Activated CD4-positive, alpha-beta memory T cell treated with anti-CD3 and anti-CD28 coated beads for 36 hours (primary cell): ENCODE results near the gene MTURN. TPM values are rescaled to one million over a fixed set of nuclear protein-coding genes. Genes with fewer than 3 reads are reported as not detected.

Experiments
- CTCF ChIA-PET: fragments of 350-600 bp; sonication (Branson Sonifier 250); formaldehyde crosslinking; loops from one replicate; lab custom pipeline; 2021; ENCODE audit warnings: antibody characterized with exemption, inconsistent platforms; lab: Charles Lee
- POLR2A ChIA-PET: fragments of 350-600 bp; sonication (Branson Sonifier 250); formaldehyde crosslinking; loops from one replicate; lab custom pipeline; 2021; ENCODE audit warnings: antibody characterized with exemption; lab: Charles Lee
- DNase-seq: peaks from one replicate; pipeline ENCODE4 v3.0.0-alpha.2; 2020
- H3K27ac Mint-ChIP-seq: one replicate; pipeline ENCODE4 v1.8.0; 2021; ENCODE audit warnings: mixed read lengths
- H3K27me3 Mint-ChIP-seq: one replicate; pipeline ENCODE4 v1.8.0; 2021; ENCODE audit warnings: mixed read lengths
- H3K36me3 Mint-ChIP-seq: one replicate; pipeline ENCODE4 v1.8.0; 2021; ENCODE audit warnings: mixed read lengths
- H3K4me1 Mint-ChIP-seq: one replicate; pipeline ENCODE4 v1.8.0; 2021; ENCODE audit warnings: low read depth, mixed read lengths
- H3K4me3 Mint-ChIP-seq: one replicate; pipeline ENCODE4 v1.8.0; 2021; ENCODE audit warnings: mild to moderate bottlenecking, mixed read lengths
- H3K9me3 Mint-ChIP-seq: one replicate; pipeline ENCODE4 v1.8.0; 2021; ENCODE audit warnings: mixed read lengths
- intact Hi-C: fragments of 100-400 bp; cut with micrococcal nuclease; formaldehyde crosslinking; loops from one replicate; pipeline ENCODE4 v1.15.1; 2023
- total RNA-seq, 2 experiments: library from RNA; stranded (reverse); gene quantifications; one replicate each; pipeline ENCODE4 v1.2.3, GENCODE V29; 2021

MTURN gene
- total RNA-seq, 2 experiments from 2014 or later = 3.1 to 3.7 TPM

GRCh38 chr7:30113144-30113543, 21.6 kb upstream of the MTURN start:
- Mint-ChIP-seq H3K36me3 (peaks cover 6% of the 10 kb centered on the region), H3K4me1 (peaks cover 5% of the 10 kb centered on the region), H3K27me3 (no peaks in the 10 kb centered on the region), H3K9me3 (peaks cover 18% of the 10 kb centered on the region), H3K27ac (no peak overlapping the region), H3K4me3 (no peak overlapping the region)
- intact Hi-C loops = no loop called here
- POLR2A ChIA-PET = no interaction called here
- CTCF ChIA-PET = interaction anchor here (1.1 kb wide), 1 partner anchor 51 kb away, joined by 4 read pairs; no protein-coding TSS in a partner anchor
- DNase-seq = no peak

GRCh38 chr7:30114536-30115238, 20.1 kb upstream of the MTURN start:
- POLR2A ChIA-PET = no interaction called here

GRCh38 chr7:30115709-30116297, 19.0 kb upstream of the MTURN start:
- ChIA-PET CTCF (no interaction called here), POLR2A (no interaction called here)
- H3K4me1 Mint-ChIP-seq = peaks cover 5% of the 10 kb centered on the region
- H3K4me3 Mint-ChIP-seq = no peak overlapping the region
- no peak overlapping the region for H3K27ac Mint-ChIP-seq
- H3K36me3 Mint-ChIP-seq = peaks cover 2% of the 10 kb centered on the region
- no peaks in the 10 kb centered on the region for H3K27me3 Mint-ChIP-seq
- DNase-seq = no peak
- intact Hi-C loops = no loop called here
- peaks cover 14% of the 10 kb centered on the region for H3K9me3 Mint-ChIP-seq

More at GRCh38 chr7:30114536-30115238, 20.1 kb upstream of the MTURN start:
- H3K4me1 Mint-ChIP-seq = peaks cover 5% of the 10 kb centered on the region
- DNase-seq = no peak
- peaks cover 15% of the 10 kb centered on the region for H3K9me3 Mint-ChIP-seq
- no peaks in the 10 kb centered on the region for H3K27me3 Mint-ChIP-seq
- no peak overlapping the region for H3K4me3 Mint-ChIP-seq
- H3K36me3 Mint-ChIP-seq = peaks cover 4% of the 10 kb centered on the region
- no peak overlapping the region for H3K27ac Mint-ChIP-seq
- intact Hi-C loops = no loop called here
- CTCF ChIA-PET = no interaction called here

GRCh38 chr7:30116771-30117170, 18.0 kb upstream of the MTURN start:
- no peak for DNase-seq
- no peak overlapping the region for H3K4me3 Mint-ChIP-seq
- intact Hi-C loops = no loop called here
- ChIA-PET CTCF (no interaction called here), POLR2A (no interaction called here)
- no peak overlapping the region for H3K27ac Mint-ChIP-seq
- peaks cover 5% of the 10 kb centered on the region for H3K4me1 Mint-ChIP-seq
- H3K36me3 Mint-ChIP-seq = peaks cover 2% of the 10 kb centered on the region
- no peaks in the 10 kb centered on the region for H3K27me3 Mint-ChIP-seq
- peaks cover 14% of the 10 kb centered on the region for H3K9me3 Mint-ChIP-seq

GRCh38 chr7:30117896-30118295, 16.9 kb upstream of the MTURN start:
- DNase-seq = no peak
- H3K4me1 Mint-ChIP-seq = peaks cover 5% of the 10 kb centered on the region
- H3K36me3 Mint-ChIP-seq = peaks cover under 1% of the 10 kb centered on the region
- intact Hi-C loops = no loop called here
- no peak overlapping the region for H3K27ac Mint-ChIP-seq
- ChIA-PET POLR2A (no interaction called here), CTCF (no interaction called here)
- no peak overlapping the region for H3K4me3 Mint-ChIP-seq
- peaks cover 7% of the 10 kb centered on the region for H3K9me3 Mint-ChIP-seq
- H3K27me3 Mint-ChIP-seq = no peaks in the 10 kb centered on the region

GRCh38 chr7:30119890-30120577, 14.8 kb upstream of the MTURN start:
- Mint-ChIP-seq H3K27me3 (no peaks in the 10 kb centered on the region), H3K9me3 (no peaks in the 10 kb centered on the region), H3K27ac (no peak overlapping the region), H3K4me1 (no peaks in the 10 kb centered on the region), H3K36me3 (no peaks in the 10 kb centered on the region), H3K4me3 (no peak overlapping the region)
- ChIA-PET POLR2A (no interaction called here), CTCF (no interaction called here)
- intact Hi-C loops = no loop called here
- DNase-seq = no peak

- H3K4me1 Mint-ChIP-seq = peaks cover 5% of the 10 kb centered on the region
- DNase-seq = no peak
- H3K9me3 Mint-ChIP-seq = no peaks in the 10 kb centered on the region
- H3K36me3 Mint-ChIP-seq = no peaks in the 10 kb centered on the region
- ChIA-PET POLR2A (no interaction called here), CTCF (interaction anchor here (1.3 kb wide), 1 partner anchor 23 kb away, joined by 4 read pairs; no protein-coding TSS in a partner anchor)
- no peaks in the 10 kb centered on the region for H3K27me3 Mint-ChIP-seq
- peak overlapping the region; percentile 28 for H3K27ac Mint-ChIP-seq
- H3K4me3 Mint-ChIP-seq = peak overlapping the region; percentile 73
- intact Hi-C loops = loop anchor here (2.0 to 10.0 kb wide), 2 partner anchors 107 to 221 kb away; partner anchors contain the start of gene FKBP14
These were observed 813 bp upstream of the MTURN start for GRCh38 chr7:30133736-30134610.

- CTCF ChIA-PET = interaction anchor here (0.7 to 1.3 kb wide), 3 partner anchors 21 to 429 kb away, joined by 3 to 4 read pairs (median 3); no protein-coding TSS in a partner anchor
- H3K36me3 Mint-ChIP-seq = no peaks in the 10 kb centered on the region
These were observed 723 bp downstream of the MTURN start for GRCh38 chr7:30135301-30136116.

GRCh38 chr7:30136117-30136731, 1.4 kb downstream of the MTURN start:
- CTCF ChIA-PET = no interaction called here
- Mint-ChIP-seq H3K9me3 (no peaks in the 10 kb centered on the region), H3K4me3 (peak overlapping the region; percentile 86), H3K4me1 (peaks cover 5% of the 10 kb centered on the region), H3K36me3 (no peaks in the 10 kb centered on the region), H3K27me3 (no peaks in the 10 kb centered on the region), H3K27ac (no peak overlapping the region)
- POLR2A ChIA-PET = interaction anchor here (0.9 to 1.2 kb wide), 2 partner anchors 10 to 108 kb away, joined by 3 read pairs; partner anchors contain the start of gene PLEKHA8
- intact Hi-C loops = loop anchor here (10.0 kb wide), 1 partner anchor 219 kb away; no protein-coding TSS in a partner anchor
- no peak for DNase-seq

More at GRCh38 chr7:30135301-30136116, 723 bp downstream of the MTURN start:
- intact Hi-C loops = loop anchor here (1.0 to 10.0 kb wide), 3 partner anchors 109 to 219 kb away; partner anchors contain the start of genes FKBP14 and ZNRF2
- Mint-ChIP-seq H3K9me3 (no peaks in the 10 kb centered on the region), H3K27me3 (no peaks in the 10 kb centered on the region), H3K4me3 (peak overlapping the region; percentile 86), H3K4me1 (peaks cover 5% of the 10 kb centered on the region), H3K27ac (peak overlapping the region; percentile 45)
- POLR2A ChIA-PET = interaction anchor here (0.9 to 1.2 kb wide), 2 partner anchors 10 to 107 kb away, joined by 3 read pairs; partner anchors contain the start of gene PLEKHA8
- DNase-seq = peak; percentile 66

- Mint-ChIP-seq H3K4me3 (no peak overlapping the region), H3K9me3 (no peaks in the 10 kb centered on the region), H3K27me3 (no peaks in the 10 kb centered on the region), H3K36me3 (no peaks in the 10 kb centered on the region), H3K4me1 (peaks cover 5% of the 10 kb centered on the region), H3K27ac (no peak overlapping the region)
- ChIA-PET CTCF (no interaction called here), POLR2A (no interaction called here)
- DNase-seq = no peak
- intact Hi-C loops = loop anchor here (10.0 kb wide), 1 partner anchor 218 kb away; no protein-coding TSS in a partner anchor
These were observed 2.1 kb downstream of the MTURN start for GRCh38 chr7:30136743-30137485.
